Keratinocyte (primary cell): ENCODE results near the gene SIDT2. TPM values are rescaled to one million over a fixed set of nuclear protein-coding genes. Genes with fewer than 3 reads are reported as not detected.

ENCODE experiments used
- DNase-seq: peaks from one replicate; pipeline ENCODE4 v3.0.0-alpha.2; 2011; ENCODE audit warnings: low read depth, missing footprints, low spot score
- FAIRE-seq: peaks from 2 replicates; lab custom pipeline; 2011; peaks lifted over from hg19 to GRCh38; lab: Jason Lieb, UNC
- H2AFZ ChIP-seq: 2 replicates; pipeline ENCODE4 v1.6.0; 2012; ENCODE audit warnings: low read length, control low read depth, inconsistent platforms; ENCODE audit not compliant: control insufficient read depth
- H3K27ac ChIP-seq: 2 replicates; pipeline ENCODE4 v1.5.1; 2011; ENCODE audit warnings: low read length; ENCODE audit not compliant: control insufficient read depth, insufficient read depth
- H3K27me3 ChIP-seq: 3 replicates; pipeline ENCODE4 v1.6.0; 2011; ENCODE audit warnings: low read length; ENCODE audit not compliant: control insufficient read depth, insufficient read depth; ENCODE audit errors: extremely low read depth
- H3K36me3 ChIP-seq, 2 experiments: 2 replicates in 1 of 2; 3 replicates in 1 of 2; pipeline ENCODE4 v1.5.1; 2011; ENCODE audit warnings: low read length in 2 of 2, mild to moderate bottlenecking in 1 of 2; ENCODE audit not compliant: control insufficient read depth in 2 of 2, insufficient read depth in 2 of 2; ENCODE audit errors: extremely low read depth in 1 of 2
- H3K4me1 ChIP-seq: 3 replicates; pipeline ENCODE4 v1.5.1; 2011; ENCODE audit warnings: low read length; ENCODE audit not compliant: control insufficient read depth, insufficient read depth; ENCODE audit errors: extremely low read depth
- H3K4me2 ChIP-seq: 3 replicates; pipeline ENCODE4 v1.6.0; 2011; ENCODE audit warnings: low read depth, low read length; ENCODE audit not compliant: control insufficient read depth, insufficient read depth; ENCODE audit errors: extremely low read depth
- H3K4me3 ChIP-seq, 3 experiments: fragments of 200-600 bp in 1 of 3; sonication (generic) in 1 of 3; 2 replicates in 2 of 3; 3 replicates in 1 of 3; pipeline ENCODE4 v1.5.1; 2011 to 2016; ENCODE audit warnings: low read length in 3 of 3, mild to moderate bottlenecking in 3 of 3, control low read depth in 2 of 3, inconsistent platforms in 1 of 3, low read depth in 1 of 3, mixed read lengths in 1 of 3, mixed run types in 1 of 3, moderate library complexity in 1 of 3; ENCODE audit not compliant: control insufficient read depth in 2 of 3, insufficient read depth in 2 of 3; ENCODE audit errors: extremely low read depth in 1 of 3
- H3K79me2 ChIP-seq: 2 replicates; pipeline ENCODE4 v1.6.0; 2012; ENCODE audit warnings: low read length; ENCODE audit not compliant: control insufficient read depth, insufficient read depth
- H3K9ac ChIP-seq: 3 replicates; pipeline ENCODE4 v1.6.0; 2011; ENCODE audit warnings: low read length; ENCODE audit not compliant: control insufficient read depth, insufficient read depth; ENCODE audit errors: extremely low read depth
- H3K9me1 ChIP-seq: 3 replicates; pipeline ENCODE4 v1.6.0; 2011; ENCODE audit warnings: low read length; ENCODE audit not compliant: control insufficient read depth, insufficient read depth; ENCODE audit errors: extremely low read depth
- H3K9me3 ChIP-seq: 2 replicates; pipeline ENCODE4 v1.5.1; 2012; ENCODE audit warnings: low read depth, low read length; ENCODE audit not compliant: control insufficient read depth
- H4K20me1 ChIP-seq: 3 replicates; pipeline ENCODE4 v1.6.0; 2011; ENCODE audit warnings: low read length; ENCODE audit not compliant: control insufficient read depth, insufficient read depth; ENCODE audit errors: extremely low read depth
- EZH2 ChIP-seq: IDR thresholded peaks from one replicate; pipeline ENCODE4 v1.6.1; 2012; ENCODE audit warnings: inconsistent platforms, mild to moderate bottlenecking, low read length, moderate library complexity
- dilution Hi-C: fragments of 300-500 bp; cut with MboI; formaldehyde crosslinking; loops from one replicate; pipeline ENCODE4 v1.7.0; 2020; ENCODE audit warnings: low sequenced_read_pairs; ENCODE audit not compliant: extremely low pct_ligation_motif_present
- polyA plus RNA-seq, 5 experiments: library from polyadenylated mRNA; depleted of rRNA in 3 of 5; stranded (reverse) in 3 of 5; stranded (forward) in 1 of 5; unstranded in 1 of 5; fragments of >200 nt; gene quantifications; 1 replicate in 1 of 5; 2 replicates in 3 of 5; 3 replicates in 1 of 5; pipeline versions ENCODE4 v1.2.1 to v1.2.3, GENCODE V29; 2011 to 2012; ENCODE audit warnings: missing spikeins in 2 of 5, low read depth in 1 of 5, low replicate concordance in 1 of 5
- TF ChIP-seq, protein P1 (sequence below), 3 experiments: IDR thresholded peaks in 1 of 3; conservative IDR thresholded peaks in 1 of 3; optimal IDR thresholded peaks in 1 of 3; 2 replicates in 2 of 3; 3 replicates in 1 of 3; pipeline versions ENCODE3 to v1.5.1; 2011; ENCODE audit warnings: low read length in 3 of 3, mild to moderate bottlenecking in 3 of 3, moderate library complexity in 2 of 3, control low read depth in 1 of 3, inconsistent platforms in 1 of 3; ENCODE audit not compliant: insufficient read depth in 2 of 3; ENCODE audit errors: extremely low read depth in 1 of 3

SIDT2 gene
- polyA plus RNA-seq, 1 donor (not counting 4 experiments of a cell fraction or from before 2014, with no cell fraction given) = 9.8 TPM

- H3K4me3 ChIP-seq = no peak overlapping the region
- no peaks in the 10 kb centered on the region for H3K9me1 ChIP-seq
- H3K9me3 ChIP-seq = no peaks in the 10 kb centered on the region
- dilution Hi-C loops = no loop called here
- H4K20me1 ChIP-seq = no peaks in the 10 kb centered on the region
- H3K4me2 ChIP-seq = no peak overlapping the region
- no peak overlapping the region for H3K9ac ChIP-seq
- H2AFZ ChIP-seq = no peak overlapping the region
- H3K27ac ChIP-seq = no peak overlapping the region
- H3K4me1 ChIP-seq = peaks cover 8% of the 10 kb centered on the region
- no peaks in the 10 kb centered on the region for H3K27me3 ChIP-seq
- H3K36me3 ChIP-seq = peaks cover 5 to 6% of the 10 kb centered on the region in 2 experiments
- H3K79me2 ChIP-seq = no peaks in the 10 kb centered on the region
- FAIRE-seq (no peak), DNase-seq (no peak)
- no peak for TF ChIP-seq EZH2
- TF ChIP-seq, protein P1, sequence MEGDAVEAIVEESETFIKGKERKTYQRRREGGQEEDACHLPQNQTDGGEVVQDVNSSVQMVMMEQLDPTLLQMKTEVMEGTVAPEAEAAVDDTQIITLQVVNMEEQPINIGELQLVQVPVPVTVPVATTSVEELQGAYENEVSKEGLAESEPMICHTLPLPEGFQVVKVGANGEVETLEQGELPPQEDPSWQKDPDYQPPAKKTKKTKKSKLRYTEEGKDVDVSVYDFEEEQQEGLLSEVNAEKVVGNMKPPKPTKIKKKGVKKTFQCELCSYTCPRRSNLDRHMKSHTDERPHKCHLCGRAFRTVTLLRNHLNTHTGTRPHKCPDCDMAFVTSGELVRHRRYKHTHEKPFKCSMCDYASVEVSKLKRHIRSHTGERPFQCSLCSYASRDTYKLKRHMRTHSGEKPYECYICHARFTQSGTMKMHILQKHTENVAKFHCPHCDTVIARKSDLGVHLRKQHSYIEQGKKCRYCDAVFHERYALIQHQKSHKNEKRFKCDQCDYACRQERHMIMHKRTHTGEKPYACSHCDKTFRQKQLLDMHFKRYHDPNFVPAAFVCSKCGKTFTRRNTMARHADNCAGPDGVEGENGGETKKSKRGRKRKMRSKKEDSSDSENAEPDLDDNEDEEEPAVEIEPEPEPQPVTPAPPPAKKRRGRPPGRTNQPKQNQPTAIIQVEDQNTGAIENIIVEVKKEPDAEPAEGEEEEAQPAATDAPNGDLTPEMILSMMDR (optimal IDR thresholded peaks at IDR 0.05 in 1 of 3, IDR thresholded peaks at IDR 0.05 in 1 of 3, conservative IDR thresholded peaks at IDR 0.05 in 1 of 3; ENCODE audit: extremely low read depth in 1 of 3, insufficient read depth in 2 of 3, low read length in 3 of 3) = no peak
Measured at GRCh38 chr11:117199916-117200812, 21.6 kb downstream of the SIDT2 start.

DNA sequence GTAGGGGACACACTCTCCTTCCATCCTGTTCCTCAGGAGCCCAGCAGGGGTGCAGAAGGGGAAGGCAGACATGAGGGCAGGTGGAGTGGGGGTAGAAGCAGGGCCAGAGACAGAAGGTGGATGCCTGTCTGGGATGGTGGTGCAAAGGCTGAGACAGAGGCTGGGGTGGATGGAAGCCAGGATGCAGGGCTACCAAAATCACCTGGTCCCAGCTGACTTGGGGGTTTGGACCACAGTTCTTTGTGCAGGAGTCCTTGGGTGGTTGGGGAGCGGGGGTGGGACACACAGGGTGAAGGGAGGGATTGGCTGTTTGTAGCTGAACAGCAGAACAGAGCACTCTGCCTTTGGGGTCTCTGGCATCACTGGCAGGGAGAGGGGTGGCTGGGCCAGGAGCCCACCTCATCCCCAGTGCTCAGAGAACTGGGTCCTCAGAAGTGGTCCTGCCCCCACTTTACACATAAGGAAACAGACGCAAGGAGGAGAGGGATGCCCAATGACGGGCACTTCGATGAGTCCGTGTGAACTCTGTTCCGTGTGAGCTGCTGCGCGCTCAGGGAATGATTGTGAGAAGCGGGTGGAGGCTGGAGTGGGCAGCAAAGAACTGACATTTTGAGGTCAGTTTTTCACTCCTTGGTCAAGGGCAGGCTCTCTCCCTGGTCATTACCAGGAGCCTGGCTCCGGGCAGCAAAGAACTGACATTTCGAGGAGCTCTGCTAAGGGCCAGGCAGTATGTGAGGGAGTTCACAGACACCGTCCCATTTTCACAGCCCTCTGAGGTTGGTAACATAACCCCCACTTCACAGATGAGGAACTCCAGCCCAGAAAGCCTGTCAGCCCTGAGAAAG, 22.5 kb downstream of the SIDT2 start:
- H3K27ac ChIP-seq = no peak overlapping the region
- H3K36me3 ChIP-seq = peaks cover 7 to 9% of the 10 kb centered on the region in 2 experiments
- H3K9me3 ChIP-seq = no peaks in the 10 kb centered on the region
- H3K9me1 ChIP-seq = no peaks in the 10 kb centered on the region
- H2AFZ ChIP-seq = no peak overlapping the region
- H3K4me1 ChIP-seq = peaks cover 8% of the 10 kb centered on the region
- H3K79me2 ChIP-seq = no peaks in the 10 kb centered on the region
- H3K27me3 ChIP-seq = no peaks in the 10 kb centered on the region
- dilution Hi-C loops = no loop called here
- no peak overlapping the region for H3K4me2 ChIP-seq
- H3K9ac ChIP-seq = no peak overlapping the region
- no peak overlapping the region for H3K4me3 ChIP-seq
- FAIRE-seq (no peak), DNase-seq (no peak)
- TF ChIP-seq EZH2 = no peak
- TF ChIP-seq, protein P1 (optimal IDR thresholded peaks at IDR 0.05 in 1 of 3, IDR thresholded peaks at IDR 0.05 in 1 of 3, conservative IDR thresholded peaks at IDR 0.05 in 1 of 3; ENCODE audit: extremely low read depth in 1 of 3, insufficient read depth in 2 of 3, low read length in 3 of 3) = no peak
- H4K20me1 ChIP-seq = no peaks in the 10 kb centered on the region
